CD4-positive, alpha-beta T cell treated with Interleukin-10 for 1 hour (primary cell): Measurements from ENCODE around the gene LSP1.
A peak's percentile ranks its signal among the peaks of the same experiment; 100 is the strongest.
"Not testable (repeated sequence)": the region's sequence is repeated elsewhere in the genome, so short reads cannot be mapped to it uniquely, and the experiment has no call there.

Source experiments
- DNase-seq: peaks from one replicate; pipeline ENCODE4 v3.0.0-alpha.2; 2020

Gene LSP1

GRCh38 chr11:1879342-1879940 is 26.6 kb downstream of the LSP1 start:
- DNase-seq: no peak

GRCh38 chr11:1879941-1880720 is 27.2 kb downstream of the LSP1 start:
- no peak for DNase-seq

- DNase-seq: no peak
Measured at GRCh38 chr11:1880746-1881441, 28.0 kb downstream of the LSP1 start.

GRCh38 chr11:1881442-1882264 is 28.8 kb downstream of the LSP1 start:
- no peak for DNase-seq

GRCh38 chr11:1882265-1883238 is 29.7 kb downstream of the LSP1 start:
- DNase-seq: peak; percentile 81

GRCh38 chr11:1883346-1884302 is 30.7 kb downstream of the LSP1 start:
- DNase-seq: no peak

GRCh38 chr11:1884303-1884700 is 31.4 kb downstream of the LSP1 start:
- DNase-seq: no peak

GRCh38 chr11:1886551-1886950 is 33.7 kb downstream of the LSP1 start:
- not testable (repeated sequence) for DNase-seq

- no peak for DNase-seq
Measured at GRCh38 chr11:1887451-1888346, 34.8 kb downstream of the LSP1 start.

- DNase-seq: no peak
Measured at GRCh38 chr11:1888347-1888753, 35.5 kb downstream of the LSP1 start.

- DNase-seq: no peak
Measured at GRCh38 chr11:1888811-1889210, 35.9 kb downstream of the LSP1 start.

GRCh38 chr11:1889224-1889930 is 36.5 kb downstream of the LSP1 start:
- DNase-seq: peak; percentile 80

- DNase-seq: no peak
Measured at GRCh38 chr11:1889941-1890855, 37.3 kb downstream of the LSP1 start.

- DNase-seq: no peak
Measured at GRCh38 chr11:1890856-1891830, 38.3 kb downstream of the LSP1 start.

- DNase-seq: no peak
Measured at GRCh38 chr11:1891831-1892115, 38.9 kb downstream of the LSP1 start, which contains the start of gene PRR33. TSS of gene PRR33 (minus strand) at chr11:1891895. CDS start at chr11:1890584, 1,311 bp downstream.

- DNase-seq: no peak
Measured at GRCh38 chr11:1892116-1892515, 39.2 kb downstream of the LSP1 start.

- no peak for DNase-seq
Measured at GRCh38 chr11:1892558-1892957, 39.7 kb downstream of the LSP1 start.
